ENCODE data around the gene CD19. TPM values are rescaled to one million over a fixed set of nuclear protein-coding genes. Genes with fewer than 3 reads are reported as not detected.
"Not testable (repeated sequence)": the region's sequence is repeated elsewhere in the genome, so short reads cannot be mapped to it uniquely, and the experiment has no call there.

CD19 gene
- total RNA-seq, 1 donor from 2014 or later: not detected

DNA sequence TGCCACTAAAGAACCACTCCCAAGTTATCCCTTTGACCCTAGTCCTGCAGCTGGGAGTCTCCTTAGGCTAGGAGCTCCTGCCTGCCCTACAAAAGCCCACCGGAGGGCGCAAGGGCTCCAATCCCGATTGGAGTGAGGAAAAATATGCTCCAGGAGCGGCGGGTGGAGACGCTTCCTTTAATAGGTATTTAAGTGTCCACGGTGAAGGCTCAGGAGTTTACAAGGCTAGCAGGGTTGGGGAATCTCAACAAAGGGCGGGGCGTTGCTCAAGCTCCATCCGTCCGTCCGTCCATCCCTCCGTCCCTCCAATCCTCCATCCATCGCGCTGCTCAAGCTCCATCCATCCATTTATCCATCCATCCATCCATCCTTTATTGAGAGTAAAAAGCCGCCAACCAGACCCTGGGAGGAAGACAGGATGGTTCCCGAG is 42.3 kb downstream of the CD19 start:
- TF ChIP-seq, protein P1, sequence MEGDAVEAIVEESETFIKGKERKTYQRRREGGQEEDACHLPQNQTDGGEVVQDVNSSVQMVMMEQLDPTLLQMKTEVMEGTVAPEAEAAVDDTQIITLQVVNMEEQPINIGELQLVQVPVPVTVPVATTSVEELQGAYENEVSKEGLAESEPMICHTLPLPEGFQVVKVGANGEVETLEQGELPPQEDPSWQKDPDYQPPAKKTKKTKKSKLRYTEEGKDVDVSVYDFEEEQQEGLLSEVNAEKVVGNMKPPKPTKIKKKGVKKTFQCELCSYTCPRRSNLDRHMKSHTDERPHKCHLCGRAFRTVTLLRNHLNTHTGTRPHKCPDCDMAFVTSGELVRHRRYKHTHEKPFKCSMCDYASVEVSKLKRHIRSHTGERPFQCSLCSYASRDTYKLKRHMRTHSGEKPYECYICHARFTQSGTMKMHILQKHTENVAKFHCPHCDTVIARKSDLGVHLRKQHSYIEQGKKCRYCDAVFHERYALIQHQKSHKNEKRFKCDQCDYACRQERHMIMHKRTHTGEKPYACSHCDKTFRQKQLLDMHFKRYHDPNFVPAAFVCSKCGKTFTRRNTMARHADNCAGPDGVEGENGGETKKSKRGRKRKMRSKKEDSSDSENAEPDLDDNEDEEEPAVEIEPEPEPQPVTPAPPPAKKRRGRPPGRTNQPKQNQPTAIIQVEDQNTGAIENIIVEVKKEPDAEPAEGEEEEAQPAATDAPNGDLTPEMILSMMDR (IDR thresholded peaks at IDR 0.05): peak in 1 of 3 experiments; percentile 38
- TF ChIP-seq POLR2A (IDR thresholded peaks at IDR 0.05) (no peak), POLR2AphosphoS5 (IDR thresholded peaks at IDR 0.05; ENCODE audit: insufficient read depth in 1 of 2, low read depth in 1 of 2) (no peak)
- intact Hi-C loops (cut with DNase I): no loop called here
- H3K27me3 ChIP-seq: no peaks in the 10 kb centered on the region
- peaks cover 0 to 9% of the 10 kb centered on the region in 2 donors for H3K36me3 ChIP-seq
- H3K4me3 ChIP-seq: peak overlapping the region; percentile 81 to 82
- no peak for DNase-seq (ENCODE audit: extremely low spot score in 2 of 2)
- no peaks in the 10 kb centered on the region for H3K9me3 ChIP-seq
- H3K27ac ChIP-seq: peak overlapping the region; percentile 83
- H3K4me1 ChIP-seq: peaks cover 28% of the 10 kb centered on the region

DNA sequence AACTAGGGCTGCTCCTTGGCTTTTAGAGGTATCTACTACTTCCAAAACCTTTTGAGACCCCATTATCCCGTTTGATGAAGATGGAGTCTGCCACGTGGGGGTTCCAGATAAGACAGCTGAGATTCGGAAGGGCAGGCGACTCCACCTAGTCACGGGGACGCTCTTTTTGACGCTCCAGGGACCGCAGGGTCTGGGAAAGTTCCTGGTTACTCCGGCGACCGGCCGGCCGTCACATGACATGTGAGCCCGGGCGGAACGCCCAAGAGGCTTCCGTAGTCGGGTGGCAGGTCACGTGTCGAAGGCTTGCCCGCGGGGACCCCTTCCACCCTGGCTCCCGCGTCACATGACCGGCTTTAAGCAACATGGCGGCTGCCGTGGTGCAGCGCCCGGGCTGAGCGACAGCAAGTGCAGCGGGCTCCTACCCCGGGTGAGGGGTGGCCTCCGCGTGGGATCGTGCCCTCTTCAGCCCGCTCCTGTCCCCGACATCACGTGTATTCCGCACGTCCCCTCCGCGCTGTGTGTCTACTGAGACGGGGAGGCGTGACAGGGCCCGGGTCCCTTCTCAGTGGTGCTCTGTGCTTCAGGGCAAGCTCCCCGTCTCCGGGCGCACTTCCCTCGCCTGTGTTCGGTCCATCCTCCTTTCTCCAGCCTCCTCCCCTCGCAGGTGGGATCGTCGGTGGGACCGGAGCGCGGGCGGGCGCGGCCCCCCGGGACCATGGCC is 42.8 kb downstream of the CD19 start, which contains the start of gene SPNS1:
Gene SPNS1 (plus strand): TSS at position 342 of the 721 bp plus-strand sequence. CDS start 374 bp downstream, at position 716.
- H3K27me3 ChIP-seq: no peaks in the 10 kb centered on the region
- TF ChIP-seq POLR2A (IDR thresholded peaks at IDR 0.05) (no peak), POLR2AphosphoS5 (IDR thresholded peaks at IDR 0.05; ENCODE audit: insufficient read depth in 1 of 2, low read depth in 1 of 2) (peak; percentile 94 to 99)
- H3K4me1 ChIP-seq: peaks cover 28% of the 10 kb centered on the region
- intact Hi-C loops (cut with DNase I): no loop called here
- DNase-seq (ENCODE audit: extremely low spot score in 2 of 2): peak in 1 of 2 donors; percentile 97
- no peaks in the 10 kb centered on the region for H3K9me3 ChIP-seq
- H3K27ac ChIP-seq: peak within 1 kb of the TSS; percentile 83
- peak within 1 kb of the TSS; percentile 81 to 82 for H3K4me3 ChIP-seq
- peaks cover 0 to 11% of the 10 kb centered on the region in 2 donors for H3K36me3 ChIP-seq

DNA sequence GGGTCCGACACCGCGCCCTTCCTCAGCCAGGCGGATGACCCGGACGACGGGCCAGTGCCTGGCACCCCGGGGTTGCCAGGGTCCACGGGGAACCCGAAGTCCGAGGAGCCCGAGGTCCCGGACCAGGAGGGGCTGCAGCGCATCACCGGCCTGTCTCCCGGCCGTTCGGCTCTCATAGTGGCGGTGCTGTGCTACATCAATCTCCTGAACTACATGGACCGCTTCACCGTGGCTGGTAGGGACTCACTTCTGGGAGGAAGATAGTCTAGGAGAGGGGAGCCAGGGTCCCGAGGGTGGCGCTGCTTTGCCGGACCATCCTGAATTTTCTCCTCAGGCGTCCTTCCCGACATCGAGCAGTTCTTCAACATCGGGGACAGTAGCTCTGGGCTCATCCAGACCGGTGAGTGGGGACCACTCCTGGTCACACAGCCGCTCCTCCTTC is 43.4 kb downstream of the CD19 start:
- TF ChIP-seq POLR2AphosphoS5 (IDR thresholded peaks at IDR 0.05; ENCODE audit: insufficient read depth in 1 of 2, low read depth in 1 of 2): no peak
- TF ChIP-seq, protein P1 (IDR thresholded peaks at IDR 0.05): no peak
- TF ChIP-seq POLR2A (IDR thresholded peaks at IDR 0.05): no peak
- Histone ChIP-seq H3K27me3 (no peaks in the 10 kb centered on the region), H3K4me1 (peaks cover 28% of the 10 kb centered on the region), H3K4me3 (peak overlapping the region; percentile 81 to 82), H3K36me3 (peaks cover 0 to 11% of the 10 kb centered on the region in 2 donors), H3K9me3 (no peaks in the 10 kb centered on the region), H3K27ac (peak overlapping the region; percentile 83)
- no peak for DNase-seq (ENCODE audit: extremely low spot score in 2 of 2)
- intact Hi-C loops (cut with DNase I): no loop called here

DNA sequence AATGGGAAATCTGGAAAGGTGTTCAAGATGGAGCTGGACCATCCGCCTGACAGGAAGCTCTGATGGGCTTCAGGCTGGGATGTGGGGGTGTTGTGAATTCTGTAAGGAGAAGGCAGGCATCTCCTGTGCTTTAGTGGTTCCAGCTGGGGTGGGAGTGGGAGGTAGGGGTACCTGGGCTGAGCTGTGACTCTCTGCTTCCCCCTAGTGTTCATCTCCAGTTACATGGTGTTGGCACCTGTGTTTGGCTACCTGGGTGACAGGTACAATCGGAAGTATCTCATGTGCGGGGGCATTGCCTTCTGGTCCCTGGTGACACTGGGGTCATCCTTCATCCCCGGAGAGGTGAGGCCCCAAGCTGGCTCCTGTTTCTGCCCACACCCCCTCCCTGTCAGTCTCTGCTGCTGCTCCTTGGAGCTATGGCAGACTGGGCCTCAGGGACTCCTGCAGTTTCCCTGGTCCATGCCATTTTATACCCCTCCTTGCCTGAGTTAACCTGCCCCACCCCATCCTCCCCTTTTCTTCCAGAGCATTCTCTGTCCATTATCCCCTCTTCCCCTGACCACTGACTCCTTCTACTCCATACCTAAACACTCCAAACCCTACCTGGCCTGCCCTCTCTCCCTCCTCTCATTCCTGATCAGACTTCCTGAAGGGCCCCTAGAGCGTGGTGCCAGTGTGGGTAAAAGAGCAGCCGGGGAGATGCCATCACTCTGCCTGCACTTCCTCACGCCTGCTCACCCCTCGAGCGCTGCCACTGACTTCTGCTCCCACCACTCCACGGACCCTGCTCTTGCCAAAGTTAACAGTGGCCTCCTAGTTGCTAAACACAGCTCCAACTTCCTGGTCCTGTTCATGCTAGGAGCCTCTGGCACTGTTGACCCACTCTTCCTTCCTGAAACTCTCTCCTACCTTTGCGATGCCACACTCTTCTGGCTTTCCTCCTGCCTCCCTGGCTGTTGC is 46.2 kb downstream of the CD19 start:
- H3K4me3 ChIP-seq: no peak overlapping the region
- peaks cover 28% of the 10 kb centered on the region for H3K4me1 ChIP-seq
- no peaks in the 10 kb centered on the region for H3K9me3 ChIP-seq
- intact Hi-C loops (cut with DNase I): no loop called here
- TF ChIP-seq POLR2AphosphoS5 (IDR thresholded peaks at IDR 0.05; ENCODE audit: insufficient read depth in 1 of 2, low read depth in 1 of 2) (no peak), POLR2A (IDR thresholded peaks at IDR 0.05) (no peak)
- TF ChIP-seq, protein P1 (IDR thresholded peaks at IDR 0.05): peak in 1 of 3 experiments; percentile 17
- H3K36me3 ChIP-seq: peaks cover 0 to 39% of the 10 kb centered on the region in 2 donors
- H3K27ac ChIP-seq: no peak overlapping the region
- H3K27me3 ChIP-seq: no peaks in the 10 kb centered on the region
- DNase-seq (ENCODE audit: extremely low spot score in 2 of 2): no peak

DNA sequence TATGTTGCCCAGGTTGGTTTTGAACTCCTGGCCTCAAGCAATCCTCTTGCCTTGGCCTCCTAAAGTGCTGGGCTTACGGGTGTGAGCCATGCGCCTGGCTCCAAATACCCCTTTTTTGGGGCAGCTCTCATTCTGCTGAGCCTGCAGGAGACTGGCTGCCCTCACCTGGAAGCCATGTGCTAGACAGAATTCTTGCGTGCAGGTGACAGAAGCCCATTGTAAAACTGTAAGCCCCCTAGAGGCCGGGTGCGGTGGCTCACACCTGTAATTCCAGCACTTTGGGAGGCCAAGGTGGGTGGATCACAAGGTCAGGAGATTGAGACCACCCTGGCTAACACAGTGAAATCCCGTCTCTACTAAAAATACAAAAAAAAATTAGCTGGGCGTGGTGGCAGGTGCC is 48.6 kb downstream of the CD19 start:
- H3K27ac ChIP-seq; H3K4me3 ChIP-seq; DNase-seq (ENCODE audit: extremely low spot score in 2 of 2); intact Hi-C loops (cut with DNase I); H3K9me3 ChIP-seq; H3K27me3 ChIP-seq: not testable (repeated sequence)
- H3K4me1 ChIP-seq: peaks cover 14% of the 10 kb centered on the region
- H3K36me3 ChIP-seq: peaks cover 0 to 51% of the 10 kb centered on the region in 2 donors
